Measurements from ENCODE around the gene EDNRA.

Gene EDNRA

GRCh38 chr4:147589586-147589985 is 108.7 kb downstream of the EDNRA start:
- DNase-seq (ENCODE audit: low read depth): no peak

DNA sequence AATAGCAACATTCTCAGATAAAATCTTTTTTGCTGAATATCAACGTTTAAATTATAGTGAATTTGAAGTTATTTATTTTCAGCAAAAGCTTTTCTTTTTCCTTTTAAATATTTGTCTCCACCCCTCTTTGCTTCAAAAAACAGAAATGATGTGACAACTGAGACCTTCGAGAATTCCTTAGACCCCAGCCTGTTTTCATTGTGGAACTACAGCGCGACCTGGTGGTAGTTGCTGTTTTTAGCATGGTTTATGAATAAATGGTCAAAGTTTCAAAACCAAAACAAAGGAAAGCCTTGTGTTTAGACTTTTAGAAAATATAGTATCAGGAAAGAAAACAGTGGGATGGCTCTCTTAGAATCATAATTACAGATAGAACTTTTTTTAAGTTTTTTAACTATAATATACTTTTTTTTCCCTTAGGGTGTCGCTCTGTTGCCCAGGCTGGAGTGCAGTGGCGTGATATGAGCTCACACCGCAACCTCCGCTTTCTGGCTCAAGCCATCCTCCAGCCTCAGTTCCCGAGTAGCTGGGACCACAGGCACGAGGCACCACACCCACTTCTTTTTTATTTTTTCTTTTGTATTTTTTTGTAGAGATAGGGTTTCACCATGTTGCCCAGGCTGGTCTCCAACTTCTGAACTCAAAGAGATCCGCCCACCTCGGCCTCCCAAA is 109.5 kb downstream of the EDNRA start:
- DNase-seq (ENCODE audit: low read depth): peak; percentile 25

DNA sequence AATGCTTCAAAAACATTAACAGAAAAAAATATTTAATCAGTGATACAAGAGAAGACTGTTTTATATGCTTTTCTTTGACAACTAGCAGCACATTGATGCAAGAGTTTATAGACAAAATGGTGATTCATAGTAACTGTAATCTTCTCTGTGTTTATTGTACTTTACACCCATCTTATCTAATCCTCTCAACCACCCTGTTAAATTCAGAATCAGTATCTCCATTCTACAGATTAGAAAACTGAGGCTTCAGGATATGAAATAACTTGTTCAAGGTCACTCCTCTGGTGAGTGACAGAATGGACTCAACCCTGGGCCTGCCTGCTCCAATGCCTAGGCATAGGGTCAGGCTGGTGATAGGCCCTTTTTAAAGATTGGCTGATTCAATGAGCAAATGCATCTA is 110.2 kb downstream of the EDNRA start:
- no peak for DNase-seq (ENCODE audit: low read depth)

DNA sequence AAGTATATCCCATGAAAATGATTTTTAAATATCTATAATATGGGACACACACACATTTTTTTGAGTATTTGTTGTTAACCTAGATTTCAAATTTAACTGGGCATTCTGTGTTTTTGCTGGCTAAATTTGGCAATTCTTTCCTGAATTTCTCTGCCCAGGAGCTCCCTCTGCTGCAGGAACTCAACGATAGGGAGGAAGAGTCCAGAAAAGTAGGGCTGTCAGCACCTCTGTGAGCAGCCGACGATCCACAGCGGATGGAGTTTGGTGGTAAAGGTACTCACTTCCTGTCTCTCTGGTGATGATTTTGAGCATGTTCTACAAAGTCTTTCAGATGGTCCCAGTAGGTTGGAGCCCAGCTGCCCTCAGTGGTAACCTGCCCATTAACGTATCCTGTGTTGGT is 113.2 kb downstream of the EDNRA start:
- no peak for DNase-seq (ENCODE audit: low read depth)

Measured in activated T-cell treated with anti-CD3 and anti-CD28 coated beads for 48 hours (primary cell).